Suprapubic skin (tissue), 3 donors: Measurements from ENCODE around the gene PRXL2A.

Source experiments
- POLR2A ChIP-seq, 2 donors: fragments of 450-650 bp; IDR thresholded peaks; one replicate each; pipeline ENCODE4 v1.6.1; 2017; ENCODE audit warnings: antibody characterized with exemption in 2 of 2, mild to moderate bottlenecking in 2 of 2, moderate library complexity in 2 of 2
- TF ChIP-seq, protein P1 (sequence below), 2 donors: fragments of 200-600 bp in 1 of 2; fragments of 450-650 bp in 1 of 2; sonication (generic) in 1 of 2; IDR thresholded peaks; one replicate each; pipeline ENCODE4 v1.5.1; 2016 to 2019; ENCODE audit warnings: antibody characterized with exemption in 2 of 2, mild to moderate bottlenecking in 1 of 2, moderate library complexity in 1 of 2

DNA sequence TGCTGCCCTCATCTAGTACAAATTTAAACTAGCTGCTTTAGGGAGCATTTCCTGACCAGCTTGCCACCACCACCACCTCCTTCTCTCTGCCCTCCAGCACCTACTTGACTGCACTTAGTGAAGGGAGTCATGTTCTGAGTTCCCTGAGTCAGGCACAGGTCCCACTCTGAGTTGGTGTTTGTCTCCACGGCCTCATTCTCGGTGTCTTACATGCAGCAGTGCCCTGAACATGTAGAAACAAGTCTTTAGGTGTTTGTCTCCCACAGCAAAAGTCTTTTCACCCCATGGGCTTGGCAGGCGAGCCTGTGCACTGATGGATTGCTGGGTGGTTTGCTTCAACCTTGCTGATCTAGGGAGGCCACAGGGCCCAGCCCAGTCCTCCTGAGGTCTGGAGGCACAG lies 62.6 kb downstream of the PRXL2A start:
- TF ChIP-seq, protein P1, sequence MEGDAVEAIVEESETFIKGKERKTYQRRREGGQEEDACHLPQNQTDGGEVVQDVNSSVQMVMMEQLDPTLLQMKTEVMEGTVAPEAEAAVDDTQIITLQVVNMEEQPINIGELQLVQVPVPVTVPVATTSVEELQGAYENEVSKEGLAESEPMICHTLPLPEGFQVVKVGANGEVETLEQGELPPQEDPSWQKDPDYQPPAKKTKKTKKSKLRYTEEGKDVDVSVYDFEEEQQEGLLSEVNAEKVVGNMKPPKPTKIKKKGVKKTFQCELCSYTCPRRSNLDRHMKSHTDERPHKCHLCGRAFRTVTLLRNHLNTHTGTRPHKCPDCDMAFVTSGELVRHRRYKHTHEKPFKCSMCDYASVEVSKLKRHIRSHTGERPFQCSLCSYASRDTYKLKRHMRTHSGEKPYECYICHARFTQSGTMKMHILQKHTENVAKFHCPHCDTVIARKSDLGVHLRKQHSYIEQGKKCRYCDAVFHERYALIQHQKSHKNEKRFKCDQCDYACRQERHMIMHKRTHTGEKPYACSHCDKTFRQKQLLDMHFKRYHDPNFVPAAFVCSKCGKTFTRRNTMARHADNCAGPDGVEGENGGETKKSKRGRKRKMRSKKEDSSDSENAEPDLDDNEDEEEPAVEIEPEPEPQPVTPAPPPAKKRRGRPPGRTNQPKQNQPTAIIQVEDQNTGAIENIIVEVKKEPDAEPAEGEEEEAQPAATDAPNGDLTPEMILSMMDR (IDR thresholded peaks at IDR 0.05) = no peak
- no peak for TF ChIP-seq POLR2A (IDR thresholded peaks at IDR 0.05)
